NCI-H460 (cell line): ENCODE data around the gene KRTAP4-8. TPM values are rescaled to one million over a fixed set of nuclear protein-coding genes. Genes with fewer than 3 reads are reported as not detected.
"Not testable (repeated sequence)": the region's sequence is repeated elsewhere in the genome, so short reads cannot be mapped to it uniquely, and the experiment has no call there.

Source experiments
- DNase-seq: peaks from one replicate; pipeline ENCODE4 v3.0.0-alpha.2; 2016; ENCODE audit warnings: low read depth; ENCODE audit errors: extremely low read depth
- total RNA-seq: library from RNA; depleted of rRNA; stranded (reverse); fragments of >200 nt; shearing (Covaris generic); gene quantifications from 2 replicates; pipeline ENCODE4 v1.2.3, GENCODE V29; 2014; rRNA removed

Gene KRTAP4-8
- total RNA-seq, 1 experiment from 2014 or later = not detected

DNA sequence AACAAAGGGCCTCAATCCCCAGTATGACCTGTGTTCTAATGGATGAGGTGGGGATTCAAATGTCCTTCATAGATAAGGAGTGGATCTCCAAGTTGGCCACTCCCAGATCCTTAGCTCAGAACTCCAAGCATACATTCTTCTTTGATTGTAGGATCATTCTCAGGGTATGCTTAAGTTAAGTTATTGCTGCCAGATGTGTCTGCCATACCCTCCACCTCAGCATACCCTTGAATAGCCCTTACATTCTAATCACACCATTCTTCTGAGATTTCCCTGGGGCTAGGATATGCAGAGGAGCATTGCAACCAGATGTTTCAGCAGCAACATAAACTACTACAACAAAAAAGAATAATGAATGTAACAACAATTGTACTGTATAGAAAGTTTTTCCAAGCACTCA lies 30.7 kb downstream of the KRTAP4-8 start:
- no peak for DNase-seq

DNA sequence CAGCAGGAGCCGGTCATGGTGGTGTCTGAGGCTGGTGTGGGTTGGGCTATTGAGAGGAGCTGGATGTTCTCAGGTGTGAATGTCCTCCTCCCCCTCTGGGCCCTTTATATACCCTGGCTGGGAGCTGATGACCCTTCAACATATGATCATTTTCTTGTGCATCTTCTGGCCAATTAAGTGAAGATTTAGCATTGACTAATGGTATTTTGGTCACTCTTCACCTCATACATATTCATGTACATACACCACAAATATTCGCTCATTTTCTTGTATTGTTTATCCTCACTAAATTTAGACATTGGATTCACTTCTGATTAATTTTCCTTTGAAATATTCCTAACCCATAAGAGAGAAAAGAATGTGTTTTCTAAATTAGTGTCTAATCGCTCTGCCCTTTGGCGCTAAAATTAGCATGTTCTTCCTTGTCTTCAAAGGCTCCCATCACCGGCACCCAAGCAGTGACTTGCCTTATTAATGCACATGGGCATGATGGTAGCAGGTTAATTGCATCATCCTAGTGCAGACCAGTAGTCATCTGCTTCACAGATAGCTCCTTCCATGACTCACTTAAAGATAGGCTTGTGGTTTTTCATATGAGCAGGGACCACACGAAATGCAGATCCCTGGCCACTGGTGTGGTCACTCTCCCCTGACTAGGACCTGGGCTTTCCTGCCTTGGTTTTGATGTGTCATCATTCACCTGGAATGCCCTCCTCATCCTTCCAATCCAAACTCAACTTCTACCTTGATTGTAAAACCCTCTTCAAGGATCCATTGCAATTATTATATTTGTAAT lies 31.9 kb downstream of the KRTAP4-8 start, which contains the start of gene KRTAP2-4:
Gene KRTAP2-4 (minus strand): TSS at position 51 of the 796 bp plus-strand sequence. CDS start 34 bp downstream, at position 17.
- no peak for DNase-seq

DNA sequence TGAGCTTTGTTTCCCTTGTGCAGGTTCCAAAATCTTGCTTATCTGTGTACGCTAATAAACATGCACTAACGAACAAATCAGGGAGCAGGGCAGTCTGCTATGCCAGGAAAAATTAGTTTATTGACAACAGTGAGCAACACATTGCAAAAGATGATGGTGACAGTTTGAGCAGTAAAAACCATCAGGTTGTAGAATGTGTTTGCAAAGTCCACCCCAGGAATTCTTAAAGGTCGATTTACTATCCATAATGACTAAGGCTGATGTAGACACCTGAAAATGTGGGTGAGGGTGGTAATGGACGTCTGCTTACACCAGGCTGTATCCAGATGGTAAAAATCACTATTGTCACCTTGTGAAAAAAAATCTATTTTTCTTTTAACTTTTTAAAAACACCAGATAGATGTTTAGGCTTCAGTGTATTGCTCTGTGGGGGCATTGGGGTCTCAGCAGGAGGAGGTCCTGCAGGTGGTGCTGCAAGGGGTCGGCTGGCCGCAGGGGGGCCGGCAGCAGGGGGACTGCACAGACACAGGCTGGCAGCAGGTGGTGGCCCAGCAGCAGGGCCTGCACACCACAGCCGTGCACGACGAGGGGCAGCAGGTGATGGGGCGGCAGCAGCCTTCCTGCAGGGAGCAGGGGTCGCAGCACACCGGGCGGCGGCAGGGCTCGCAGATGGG lies 32.8 kb downstream of the KRTAP4-8 start:
- DNase-seq = not testable (repeated sequence)

DNA sequence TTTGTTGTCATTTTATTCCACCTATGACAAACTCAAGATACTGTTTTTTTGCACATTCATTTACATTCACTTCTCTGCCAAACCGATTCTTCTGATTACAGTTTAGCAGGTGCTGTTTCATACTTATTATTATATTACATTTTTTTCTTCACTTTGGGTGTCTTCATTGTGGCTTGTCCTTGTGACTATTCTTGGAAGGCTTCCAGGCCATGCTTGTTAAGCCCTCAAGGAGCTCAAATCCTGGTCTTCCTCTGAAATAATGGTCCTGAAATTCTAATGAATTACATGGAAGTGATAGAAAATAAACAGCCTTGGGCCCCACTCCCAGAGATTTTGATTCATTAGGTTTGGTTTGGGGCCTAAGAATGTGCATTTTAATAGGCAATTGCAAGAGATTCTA lies 33.6 kb downstream of the KRTAP4-8 start:
- DNase-seq = no peak

DNA sequence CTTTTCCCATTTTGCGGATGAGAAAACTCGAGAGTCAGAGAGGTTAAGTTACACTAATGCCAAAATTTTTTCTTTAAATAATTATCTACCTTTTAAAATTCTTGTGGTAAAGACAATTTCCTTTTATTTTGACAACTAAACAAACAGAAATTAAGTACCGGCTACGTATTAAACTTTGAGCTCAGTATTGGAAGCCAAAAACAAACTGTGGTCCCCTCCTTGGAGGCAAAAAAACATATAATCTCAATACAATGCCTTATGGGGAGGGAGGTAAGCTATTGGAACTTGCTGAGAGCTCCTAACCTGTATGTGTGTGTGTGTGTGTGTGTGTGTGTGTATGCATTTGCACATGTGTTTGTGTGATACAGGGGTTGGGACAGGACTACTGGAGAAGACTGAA lies 34.5 kb downstream of the KRTAP4-8 start:
- DNase-seq = no peak

DNA sequence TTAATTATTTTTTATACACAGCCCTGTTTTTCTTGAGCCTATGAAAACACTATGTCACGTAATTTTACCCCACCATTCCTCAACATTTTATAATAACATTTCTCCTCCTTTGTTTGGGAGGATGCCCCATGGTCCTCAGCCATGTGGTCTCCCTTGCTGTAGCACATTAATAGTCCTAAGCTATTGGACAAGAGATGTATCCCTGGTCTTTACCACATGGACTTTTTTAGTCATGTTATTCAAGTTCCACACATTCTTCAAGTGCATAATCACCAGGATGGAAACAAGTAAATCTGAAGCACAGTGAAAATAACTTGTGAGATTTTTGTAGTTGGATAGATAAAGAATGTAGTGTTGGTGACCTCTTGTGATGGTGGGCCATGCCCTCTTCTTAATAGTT lies 36.0 kb downstream of the KRTAP4-8 start:
- no peak for DNase-seq

DNA sequence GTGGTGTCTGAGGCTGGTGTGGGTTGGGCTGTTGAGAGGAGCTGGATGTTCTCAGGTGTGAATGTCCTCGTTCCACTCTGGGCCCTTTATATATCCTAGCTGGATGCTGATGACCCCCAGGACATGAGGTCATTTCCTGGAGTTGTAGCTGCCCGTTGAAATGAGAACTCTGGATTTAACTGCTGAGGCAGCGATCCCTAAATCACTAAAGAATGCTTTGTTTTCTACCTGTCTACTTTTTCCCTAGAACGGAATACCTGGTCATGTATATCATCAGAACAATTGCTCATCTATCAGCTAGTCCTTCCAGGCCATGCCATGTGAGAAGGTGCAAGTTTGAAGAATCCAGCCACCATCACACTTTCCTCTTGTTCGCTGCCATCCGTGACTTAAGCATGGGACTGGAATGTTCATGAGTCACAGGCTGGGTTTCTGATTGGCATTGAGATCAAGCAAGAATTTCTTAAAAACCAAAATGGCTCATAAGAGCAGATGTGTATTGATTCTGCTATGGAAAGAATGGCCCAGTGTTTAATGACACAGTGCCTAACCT lies 37.8 kb downstream of the KRTAP4-8 start, which contains the start of gene KRTAP2-3:
Gene KRTAP2-3 (minus strand): TSS at position 63 of the 553 bp plus-strand sequence. CDS start 64 bp downstream, outside the sequence.
- no peak for DNase-seq

DNA sequence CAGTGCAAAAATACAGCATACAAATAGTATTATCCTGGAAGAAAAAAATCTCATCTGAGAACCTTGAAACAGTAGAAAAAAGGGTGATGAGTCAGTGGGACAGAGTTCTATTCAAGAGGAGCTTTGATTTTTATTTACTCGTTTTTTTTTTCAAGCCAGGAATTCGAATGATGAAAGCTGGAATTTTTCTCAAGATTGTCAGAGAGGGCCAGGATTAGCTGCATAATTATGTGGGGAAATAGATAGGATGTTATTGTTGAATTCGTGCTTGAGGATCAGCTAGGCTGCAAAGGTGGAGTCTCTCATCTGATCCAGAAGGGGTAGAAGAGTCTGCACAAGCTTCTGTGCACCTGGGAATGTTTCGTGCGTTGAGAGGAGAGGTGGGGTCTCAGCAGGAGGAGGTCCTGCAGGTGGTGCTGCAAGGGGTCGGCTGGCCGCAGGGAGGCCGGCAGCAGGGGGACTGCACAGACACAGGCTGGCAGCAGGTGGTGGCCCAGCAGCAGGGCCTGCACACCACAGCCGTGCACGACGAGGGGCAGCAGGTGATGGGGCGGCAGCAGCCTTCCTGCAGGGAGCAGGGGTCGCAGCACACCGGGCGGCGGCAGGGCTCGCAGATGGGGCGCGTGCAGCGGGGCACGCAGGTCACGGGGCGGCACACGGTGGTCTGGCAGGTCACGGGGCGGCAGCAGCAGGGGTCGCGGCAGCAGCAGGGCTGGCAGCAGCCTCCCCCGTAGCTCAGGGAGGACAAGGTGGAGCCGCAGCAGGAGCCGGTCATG lies 38.5 kb downstream of the KRTAP4-8 start:
- not testable (repeated sequence) for DNase-seq

DNA sequence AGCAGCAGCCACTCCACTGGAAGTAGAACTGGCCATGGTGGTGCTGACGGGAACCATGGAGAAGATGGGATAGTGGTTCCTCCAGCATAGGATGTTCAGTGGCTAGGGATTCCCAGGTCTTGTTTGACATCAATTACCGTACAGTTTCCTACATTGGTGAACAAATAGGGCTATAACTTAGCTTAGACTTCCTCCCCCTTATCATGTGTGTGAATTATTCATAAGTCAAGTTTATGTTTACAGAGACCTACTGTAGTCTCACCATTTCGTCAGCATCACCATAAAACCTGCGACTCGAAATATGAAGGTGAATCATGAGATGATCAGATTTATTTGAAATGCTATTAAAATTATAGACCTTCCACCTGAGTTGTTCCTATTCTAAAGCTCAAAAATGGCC lies 39.2 kb downstream of the KRTAP4-8 start:
- no peak for DNase-seq

DNA sequence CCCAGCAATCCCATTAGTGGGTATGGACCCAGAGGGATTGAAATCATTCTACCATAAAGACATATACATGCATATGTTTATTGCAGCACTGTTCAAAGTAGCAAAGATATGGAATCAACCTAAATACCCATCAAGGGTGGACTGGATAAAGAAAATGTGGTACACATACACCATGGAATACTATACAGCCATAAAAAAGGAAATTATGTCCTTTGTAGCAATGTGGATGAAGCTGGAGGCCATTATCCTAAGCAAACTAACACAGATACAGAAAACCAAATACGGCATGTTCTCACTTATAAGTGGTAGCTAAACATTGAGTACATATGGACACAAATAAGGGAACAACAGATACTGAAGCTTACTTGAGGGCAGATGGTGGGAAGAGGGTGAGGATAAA lies 40.4 kb downstream of the KRTAP4-8 start:
- no peak for DNase-seq

DNA sequence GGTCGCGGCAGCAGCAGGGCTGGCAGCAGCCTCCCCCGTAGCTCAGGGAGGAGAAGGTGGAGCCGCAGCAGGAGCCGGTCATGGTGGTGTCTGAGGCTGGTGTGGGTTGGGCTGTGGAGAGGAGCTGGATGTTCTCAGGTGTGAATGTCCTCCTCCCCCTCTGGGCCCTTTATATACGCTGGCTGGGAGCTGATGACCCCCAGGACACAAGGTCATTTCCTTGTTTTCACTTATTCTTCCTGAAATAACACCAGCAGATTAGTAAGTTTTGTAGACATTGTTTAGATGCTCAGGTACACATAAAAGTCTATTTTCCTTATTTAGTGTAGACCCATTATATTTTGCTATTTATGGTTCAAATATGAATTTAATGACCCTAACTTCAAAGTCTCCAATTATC lies 42.8 kb downstream of the KRTAP4-8 start, which contains the start of gene KRTAP2-2:
Gene KRTAP2-2 (minus strand): TSS at position 101 of the 400 bp plus-strand sequence. CDS start 19 bp downstream, at position 82.
- not testable (repeated sequence) for DNase-seq

DNA sequence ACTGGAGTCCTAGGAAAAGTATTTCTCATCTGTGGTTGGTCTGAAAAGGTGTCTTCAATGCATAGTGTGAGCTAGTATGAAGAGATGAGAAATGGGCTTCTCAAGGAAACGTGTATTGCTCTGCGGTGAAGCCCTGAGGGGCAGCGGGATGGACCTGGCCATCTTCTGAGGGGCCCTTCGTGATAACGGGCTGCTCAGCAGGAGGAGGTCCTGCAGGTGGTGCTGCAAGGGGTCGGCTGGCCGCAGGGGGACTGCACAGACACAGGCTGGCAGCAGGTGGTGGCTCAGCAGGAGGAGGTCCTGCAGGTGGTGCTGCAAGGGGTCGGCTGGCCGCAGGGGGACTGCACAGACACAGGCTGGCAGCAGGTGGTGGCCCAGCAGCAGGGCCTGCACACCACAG lies 43.4 kb downstream of the KRTAP4-8 start:
- DNase-seq = not testable (repeated sequence)

DNA sequence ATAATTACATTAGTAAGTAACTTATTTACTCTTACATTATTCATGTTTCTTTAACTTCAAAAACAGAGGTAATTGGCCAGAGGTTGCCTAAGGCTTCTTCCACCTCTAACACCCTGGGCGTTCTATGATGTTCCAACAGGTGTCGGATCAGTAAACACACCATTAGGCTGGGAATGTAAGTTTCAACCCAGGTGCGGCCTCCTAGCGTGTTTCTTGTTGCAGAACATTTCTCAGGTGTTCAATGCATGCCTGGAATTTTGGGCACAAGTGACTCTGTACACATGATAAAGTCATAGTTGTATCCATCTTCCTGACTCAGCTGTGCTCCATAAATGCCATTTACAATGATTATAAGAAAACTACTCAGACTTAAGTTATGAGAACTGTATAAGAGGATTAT lies 43.9 kb downstream of the KRTAP4-8 start:
- no peak for DNase-seq

DNA sequence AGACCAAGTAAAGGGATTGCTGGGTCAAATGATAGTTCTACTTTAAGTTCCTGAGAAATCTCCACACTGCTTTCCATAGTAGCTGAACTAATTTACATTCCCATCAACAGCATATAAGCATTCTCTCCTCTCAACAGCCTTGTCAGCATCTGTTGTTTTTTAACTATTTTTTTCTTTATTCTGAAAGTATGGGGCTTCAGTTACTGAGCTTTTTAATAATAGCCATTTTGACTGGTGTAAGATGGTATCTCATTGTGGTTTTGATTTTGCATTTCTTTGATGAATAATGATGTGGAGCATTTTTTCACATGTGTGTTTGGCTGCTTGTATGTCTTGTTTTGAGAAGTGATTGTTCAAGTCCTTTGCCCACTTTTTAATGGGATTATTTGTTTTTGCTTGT lies 45.4 kb downstream of the KRTAP4-8 start:
- no peak for DNase-seq

DNA sequence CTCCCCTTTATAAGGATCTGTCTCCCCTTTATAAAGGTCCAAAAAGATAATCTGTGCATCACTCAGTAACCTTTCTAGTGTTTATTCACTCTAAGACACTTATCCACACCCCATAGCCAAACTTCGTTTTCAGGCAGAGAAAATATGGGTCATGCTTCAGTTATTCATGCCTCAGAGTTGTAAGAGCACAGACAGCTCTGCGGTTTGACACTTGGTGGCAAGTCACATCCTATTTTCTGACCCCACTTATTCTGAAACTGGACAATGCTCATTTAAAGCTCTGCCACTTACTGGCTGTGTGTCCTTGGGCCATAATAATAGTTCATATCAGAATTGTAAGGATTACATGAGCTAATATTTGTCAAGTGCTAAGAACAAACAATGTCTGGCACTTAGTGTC lies 48.8 kb downstream of the KRTAP4-8 start:
- no peak for DNase-seq

DNA sequence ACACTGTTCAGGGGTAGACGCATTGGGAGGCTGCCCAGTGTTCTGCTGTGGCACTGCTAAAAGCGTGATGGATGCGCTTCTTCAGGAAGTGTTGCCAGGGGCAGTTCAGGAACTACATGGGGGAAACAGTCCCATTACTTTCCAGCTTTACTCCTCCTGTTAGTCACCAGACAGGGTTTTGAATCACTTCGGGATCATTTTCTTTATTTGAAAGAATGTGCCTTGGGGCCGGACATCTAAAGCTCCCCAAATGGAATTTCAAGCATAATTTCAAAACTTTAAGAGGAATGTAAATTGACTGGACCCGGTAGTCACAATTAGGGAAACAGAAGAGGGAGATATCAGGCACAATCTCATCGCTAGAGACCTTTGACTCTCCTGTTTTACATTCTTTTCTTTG lies 49.5 kb downstream of the KRTAP4-8 start:
- DNase-seq = no peak

Other genes starting within 250 kb of the KRTAP4-8 start
- not detected in 2 replicates for gene KRT12, start 230.9 kb downstream of the KRTAP4-8 start, total RNA-seq
- gene KRT20, start 212.9 kb downstream of the KRTAP4-8 start, total RNA-seq = not detected in 2 replicates
- 0.07 TPM in 1 of 2 replicates, not detected in the other for gene KRT23, start 160.5 kb downstream of the KRTAP4-8 start, total RNA-seq
- gene KRT39, start 131.2 kb downstream of the KRTAP4-8 start, total RNA-seq = not detected in 2 replicates
- gene KRT40, start 113.8 kb downstream of the KRTAP4-8 start, total RNA-seq = not detected in 2 replicates
- not detected in 2 replicates for gene KRTAP3-3, start 104.0 kb downstream of the KRTAP4-8 start, total RNA-seq
- gene KRTAP3-2, start 98.2 kb downstream of the KRTAP4-8 start, total RNA-seq = not detected in 2 replicates
- gene KRTAP3-1, start 89.0 kb downstream of the KRTAP4-8 start, total RNA-seq = not detected in 2 replicates
- not detected in 2 replicates for gene KRTAP1-5, start 70.9 kb downstream of the KRTAP4-8 start, total RNA-seq
- gene KRTAP1-4, start 67.9 kb downstream of the KRTAP4-8 start, total RNA-seq = not detected in 2 replicates
- gene KRTAP1-3, start 63.3 kb downstream of the KRTAP4-8 start, total RNA-seq = not detected in 2 replicates
- gene KRTAP1-1, start 56.7 kb downstream of the KRTAP4-8 start, total RNA-seq = not detected in 2 replicates
- not detected in 2 replicates for gene KRTAP2-1, start 50.8 kb downstream of the KRTAP4-8 start, total RNA-seq
- not detected in 2 replicates for gene KRTAP2-2, start 42.9 kb downstream of the KRTAP4-8 start, total RNA-seq
- not detected in 2 replicates for gene KRTAP2-3, start 38.0 kb downstream of the KRTAP4-8 start, total RNA-seq
- not detected in 2 replicates for gene KRTAP2-4, start 32.3 kb downstream of the KRTAP4-8 start, total RNA-seq
- not detected in 2 replicates for gene KRTAP4-7, start 14.0 kb downstream of the KRTAP4-8 start, total RNA-seq
- gene KRTAP4-16, start 4.1 kb upstream of the KRTAP4-8 start, total RNA-seq = not detected in 2 replicates
- gene KRTAP4-9, start 7.2 kb upstream of the KRTAP4-8 start, total RNA-seq = not detected in 2 replicates
- gene KRTAP4-11, start 20.2 kb upstream of the KRTAP4-8 start, total RNA-seq = not detected in 2 replicates
- not detected in 2 replicates for gene KRTAP4-12, start 26.0 kb upstream of the KRTAP4-8 start, total RNA-seq
- gene KRTAP4-6, start 42.4 kb upstream of the KRTAP4-8 start, total RNA-seq = not detected in 2 replicates
- gene KRTAP4-5, start 51.7 kb upstream of the KRTAP4-8 start, total RNA-seq = not detected in 2 replicates
- gene KRTAP4-4, start 62.6 kb upstream of the KRTAP4-8 start, total RNA-seq = not detected in 2 replicates
- not detected in 2 replicates for gene KRTAP4-3, start 70.1 kb upstream of the KRTAP4-8 start, total RNA-seq
- not detected in 2 replicates for gene KRTAP4-2, start 80.1 kb upstream of the KRTAP4-8 start, total RNA-seq
- 0.17 TPM in 1 of 2 replicates, not detected in the other for gene KRTAP4-1, start 86.8 kb upstream of the KRTAP4-8 start, total RNA-seq
- gene KRTAP9-1, start 91.7 kb upstream of the KRTAP4-8 start, total RNA-seq = not detected in 2 replicates
- not detected in 2 replicates for gene KRTAP9-2, start 128.5 kb upstream of the KRTAP4-8 start, total RNA-seq
- gene KRTAP9-3, start 134.3 kb upstream of the KRTAP4-8 start, total RNA-seq = not detected in 2 replicates
- gene KRTAP9-8, start 139.9 kb upstream of the KRTAP4-8 start, total RNA-seq = not detected in 2 replicates
- not detected in 2 replicates for gene KRTAP9-4, start 151.5 kb upstream of the KRTAP4-8 start, total RNA-seq
- not detected in 2 replicates for gene KRTAP9-9, start 157.2 kb upstream of the KRTAP4-8 start, total RNA-seq
- not detected in 2 replicates for gene KRTAP9-6, start 167.2 kb upstream of the KRTAP4-8 start, total RNA-seq
- not detected in 2 replicates for gene KRTAP9-7, start 177.6 kb upstream of the KRTAP4-8 start, total RNA-seq
- gene KRTAP29-1, start 204.7 kb upstream of the KRTAP4-8 start, total RNA-seq = not detected in 2 replicates
- not detected in 2 replicates for gene KRTAP16-1, start 211.2 kb upstream of the KRTAP4-8 start, total RNA-seq
- gene KRTAP17-1, start 217.6 kb upstream of the KRTAP4-8 start, total RNA-seq = not detected in 2 replicates